SK-N-SH (cell line): ENCODE data around the gene LSM3. TPM values are rescaled to one million over a fixed set of nuclear protein-coding genes. Genes with fewer than 3 reads are reported as not detected.

ENCODE experiments used
- CTCF ChIA-PET: fragments of 300-600, 350-600 bp; formaldehyde crosslinking; extraction: SDS; loops from one replicate; lab custom pipeline; 2021; lab: Yijun Ruan, JAX
- POLR2A ChIA-PET: fragments of 350-600 bp; sonication (Branson Sonifier 250); formaldehyde crosslinking; extraction: SDS; loops from one replicate; lab custom pipeline; 2020; ENCODE audit warnings: antibody characterized with exemption, inconsistent platforms; lab: Yijun Ruan, JAX
- DNase-seq: peaks from one replicate; pipeline ENCODE4 v3.0.0; 2012
- H2AFZ ChIP-seq: fragments of 200-600 bp; sonication (generic); 2 replicates; pipeline ENCODE4 v1.8.1; 2016; ENCODE audit warnings: antibody characterized with exemption, mild to moderate bottlenecking, low read depth
- H3F3A ChIP-seq: fragments of 200-600 bp; sonication (generic); replicated peaks from 2 replicates; pipeline ENCODE3; 2016; ENCODE audit warnings: antibody characterized with exemption, mild to moderate bottlenecking; ENCODE audit not compliant: insufficient read depth
- H3K27ac ChIP-seq, 2 experiments: fragments of 200-500 bp in 1 of 2; fragments of 200-600 bp in 1 of 2; sonication (Bioruptor generic) in 1 of 2; sonication (generic), shearing (Covaris generic) in 1 of 2; 2 replicates each; pipeline versions ENCODE4 v1.5.1 to v1.6.1; 2014 to 2016; ENCODE audit warnings: low read depth in 2 of 2, inconsistent platforms in 1 of 2, low read length in 1 of 2, mild to moderate bottlenecking in 1 of 2, mixed read lengths in 1 of 2
- H3K27me3 ChIP-seq: fragments of 200-600 bp; sonication (generic), shearing (Covaris generic); 2 replicates; pipeline ENCODE4 v1.6.1; 2016; ENCODE audit warnings: mixed run types; ENCODE audit not compliant: insufficient read depth
- H3K36me3 ChIP-seq, 2 experiments: fragments of 200-500 bp in 1 of 2; fragments of 200-600 bp in 1 of 2; sonication (Bioruptor generic) in 1 of 2; sonication (generic) in 1 of 2; replicated peaks in 1 of 2; 2 replicates each; pipeline versions ENCODE3 to v1.5.1; 2014 to 2016; ENCODE audit warnings: low read length in 1 of 2, mild to moderate bottlenecking in 1 of 2; ENCODE audit not compliant: insufficient read depth in 2 of 2, control insufficient read depth in 1 of 2
- H3K4me1 ChIP-seq, 2 experiments: fragments of 200-500 bp in 1 of 2; fragments of 200-600 bp in 1 of 2; sonication (Bioruptor generic) in 1 of 2; sonication (generic), shearing (Covaris generic) in 1 of 2; 2 replicates each; pipeline versions ENCODE4 v1.5.1 to v1.6.1; 2014 to 2016; ENCODE audit warnings: low read depth in 1 of 2, low read length in 1 of 2, mixed run types in 1 of 2; ENCODE audit not compliant: insufficient read depth in 2 of 2, control insufficient read depth in 1 of 2
- H3K4me2 ChIP-seq: fragments of 200-600 bp; sonication (generic), shearing (Covaris generic); 2 replicates; pipeline ENCODE4 v1.6.1; 2017; ENCODE audit warnings: mixed run types
- H3K4me3 ChIP-seq, 2 experiments: fragments of 200-500 bp in 1 of 2; fragments of 200-600 bp in 1 of 2; sonication (Bioruptor generic) in 1 of 2; sonication (generic), shearing (Covaris generic) in 1 of 2; 2 replicates each; pipeline versions ENCODE4 v1.5.1 to v1.8.1; 2014 to 2016; ENCODE audit warnings: low read depth in 2 of 2, inconsistent platforms in 1 of 2, low read length in 1 of 2, mild to moderate bottlenecking in 1 of 2, mixed read lengths in 1 of 2, moderate library complexity in 1 of 2
- H3K79me2 ChIP-seq: fragments of 200-600 bp; sonication (generic); 2 replicates; pipeline ENCODE4 v1.8.1; 2017; ENCODE audit warnings: mild to moderate bottlenecking; ENCODE audit not compliant: insufficient read depth
- H3K9ac ChIP-seq: fragments of 200-600 bp; sonication (generic); 2 replicates; pipeline ENCODE4 v1.6.1; 2017; ENCODE audit warnings: mixed run types
- H3K9me2 ChIP-seq: fragments of 200-600 bp; sonication (generic); 2 replicates; pipeline ENCODE4 v1.6.1; 2017; ENCODE audit warnings: mixed run types
- H3K9me3 ChIP-seq: fragments of 200-600 bp; sonication (generic); 2 replicates; pipeline ENCODE4 v1.6.1; 2017; ENCODE audit warnings: mixed run types, mild to moderate bottlenecking, moderate library complexity
- H4K20me1 ChIP-seq: fragments of 200-600 bp; sonication (generic); 2 replicates; pipeline ENCODE4 v1.6.1; 2017; ENCODE audit warnings: mild to moderate bottlenecking, mixed run types; ENCODE audit not compliant: insufficient read depth
- CTCF ChIP-seq: fragments of 200-600 bp; sonication (generic); IDR thresholded peaks from 2 replicates; pipeline ENCODE4 v1.6.1; 2017; ENCODE audit warnings: antibody characterized with exemption, mild to moderate bottlenecking, moderate library complexity
- EZH2phosphoT487 ChIP-seq: fragments of 200-600 bp; sonication (generic); IDR thresholded peaks from 2 replicates; pipeline ENCODE4 v1.6.1; 2017; ENCODE audit warnings: low read depth, mixed run types, mild to moderate bottlenecking, antibody characterized with exemption, moderate library complexity, borderline replicate concordance
- FOSL2 ChIP-seq: IDR thresholded peaks from 2 replicates; pipeline ENCODE4 v1.4.0; 2012; ENCODE audit warnings: low read depth, mild to moderate bottlenecking, moderate library complexity, borderline replicate concordance
- FOXJ3 ChIP-seq: sonication (generic); formaldehyde crosslinking; IDR thresholded peaks from 2 replicates; pipeline ENCODE4 v1.5.1; 2020; ENCODE audit warnings: mild to moderate bottlenecking, missing genetic modification reagents
- FOXM1 ChIP-seq: IDR thresholded peaks from 2 replicates; pipeline ENCODE4 v1.4.0; 2012; ENCODE audit warnings: low read depth, mild to moderate bottlenecking
- GABPA ChIP-seq: IDR thresholded peaks from 2 replicates; pipeline ENCODE4 v1.4.0; 2012; ENCODE audit warnings: low read depth, mild to moderate bottlenecking
- MAX ChIP-seq: IDR thresholded peaks from 2 replicates; pipeline ENCODE4 v1.4.0; 2012; ENCODE audit warnings: low read depth
- MEF2A ChIP-seq: IDR thresholded peaks from 2 replicates; pipeline ENCODE4 v1.4.0; 2012; ENCODE audit warnings: low read depth, borderline replicate concordance
- NFIC ChIP-seq: IDR thresholded peaks from 2 replicates; pipeline ENCODE4 v1.4.0; 2012; ENCODE audit warnings: borderline replicate concordance
- REST ChIP-seq: IDR thresholded peaks from 2 replicates; pipeline ENCODE4 v1.6.1; 2012; ENCODE audit warnings: mild to moderate bottlenecking, low read depth, low read length, moderate library complexity
- SIN3A ChIP-seq: IDR thresholded peaks from 2 replicates; pipeline ENCODE4 v1.6.1; 2012; ENCODE audit warnings: low read depth, mild to moderate bottlenecking, low read length, moderate library complexity, borderline replicate concordance
- TAF1 ChIP-seq: IDR thresholded peaks from 2 replicates; pipeline ENCODE4 v1.6.1; 2012; ENCODE audit warnings: low read depth, mild to moderate bottlenecking, low read length, moderate library complexity, borderline replicate concordance
- YY1 ChIP-seq: IDR thresholded peaks from 2 replicates; pipeline ENCODE4 v1.4.0; 2012; ENCODE audit warnings: low read depth, mild to moderate bottlenecking
- WGBS: methylation state at CpG from one replicate; pipeline ENCODE4 v1.1.6; 2017; ENCODE audit warnings: low lambda C conversion rate; 5-methylcytosine and 5-hydroxymethylcytosine counted together
- polyA plus RNA-seq, 3 experiments: library from polyadenylated mRNA; depleted of rRNA; stranded (reverse); fragments of >200 nt; gene quantifications; 2 replicates each; pipeline ENCODE4 v1.2.3, GENCODE V29; 2012
- TF ChIP-seq, protein P1 (sequence below): fragments of 150-350 bp; IDR thresholded peaks from 2 replicates; pipeline ENCODE4 v1.6.1; 2016; ENCODE audit warnings: mild to moderate bottlenecking, low read depth, low read length

Gene LSM3
- polyA plus RNA-seq, 1 of the 3 experiments (the other 2 are of a cell fraction): 5.1 TPM

DNA sequence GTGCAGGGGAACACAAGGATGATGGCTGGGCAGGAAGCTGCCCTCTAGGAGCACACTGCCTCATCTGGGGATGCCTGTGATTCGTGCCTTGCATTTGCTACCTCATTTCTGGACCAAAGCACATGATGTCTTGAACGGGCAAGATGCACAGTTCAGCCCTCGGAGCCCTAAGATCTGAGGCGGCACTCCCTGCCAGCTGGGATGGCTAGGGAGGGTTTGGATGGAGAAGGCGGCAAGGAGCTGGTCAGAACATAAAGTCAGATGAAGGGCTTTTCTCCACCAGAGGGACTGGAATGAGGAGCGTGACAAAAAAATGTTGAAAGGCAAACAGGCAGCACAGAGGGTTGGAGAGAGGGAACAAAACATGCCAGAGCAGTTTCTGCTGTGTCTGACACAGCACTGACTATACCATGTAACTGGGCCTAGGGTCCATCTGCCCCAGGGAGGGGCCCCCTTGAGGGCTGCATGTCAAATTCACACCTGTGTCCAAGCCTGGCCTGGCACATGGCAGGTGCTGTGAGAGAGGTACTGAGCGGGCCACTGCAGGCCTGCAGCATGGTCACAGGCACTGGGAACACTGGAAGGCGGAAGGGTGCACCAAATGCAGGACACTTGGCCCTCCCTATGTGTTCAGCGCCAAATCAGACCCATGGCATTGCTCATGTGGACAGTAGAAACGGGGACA, 32.1 kb upstream of the LSM3 start (continued):
- TF ChIP-seq YY1: no peak
- TF ChIP-seq, protein P1, sequence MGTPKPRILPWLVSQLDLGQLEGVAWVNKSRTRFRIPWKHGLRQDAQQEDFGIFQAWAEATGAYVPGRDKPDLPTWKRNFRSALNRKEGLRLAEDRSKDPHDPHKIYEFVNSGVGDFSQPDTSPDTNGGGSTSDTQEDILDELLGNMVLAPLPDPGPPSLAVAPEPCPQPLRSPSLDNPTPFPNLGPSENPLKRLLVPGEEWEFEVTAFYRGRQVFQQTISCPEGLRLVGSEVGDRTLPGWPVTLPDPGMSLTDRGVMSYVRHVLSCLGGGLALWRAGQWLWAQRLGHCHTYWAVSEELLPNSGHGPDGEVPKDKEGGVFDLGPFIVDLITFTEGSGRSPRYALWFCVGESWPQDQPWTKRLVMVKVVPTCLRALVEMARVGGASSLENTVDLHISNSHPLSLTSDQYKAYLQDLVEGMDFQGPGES: no peak
- TF ChIP-seq SIN3A: no peak
- TF ChIP-seq MAX: no peak
- no peak for TF ChIP-seq FOSL2
- TF ChIP-seq FOXJ3 (CRISPR knock-in tag): no peak

DNA sequence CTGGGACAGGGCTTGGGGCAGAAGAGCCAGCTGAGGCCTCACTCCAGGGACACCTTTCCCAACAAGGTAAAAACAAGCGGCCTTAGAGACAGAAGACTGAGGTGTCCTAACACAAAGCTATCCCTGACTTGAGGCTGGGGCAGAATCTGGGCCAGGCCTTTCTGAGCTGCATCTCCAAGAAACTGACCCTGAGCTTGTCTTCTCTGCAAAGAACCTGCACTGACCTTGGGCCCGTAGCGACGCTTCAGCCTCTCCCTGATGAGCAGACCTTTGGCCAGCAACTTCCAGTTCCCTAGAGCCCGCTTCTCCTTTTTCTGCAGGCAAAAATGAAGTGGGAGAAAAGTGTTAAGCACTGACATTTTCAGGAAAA, 31.6 kb upstream of the LSM3 start:
- no peaks in the 10 kb centered on the region for H4K20me1 ChIP-seq
- H3K27me3 ChIP-seq: no peaks in the 10 kb centered on the region
- no peak overlapping the region for H3K9ac ChIP-seq
- peak overlapping the region in 1 of 2 experiments; percentile 100; a peak in 1 of 4 replicates for H3K27ac ChIP-seq
- H2AFZ ChIP-seq: no peak overlapping the region
- no peak overlapping the region for H3K4me2 ChIP-seq
- POLR2A ChIA-PET: no interaction called here
- no peak for DNase-seq
- peaks cover 36% of the 10 kb centered on the region for H3F3A ChIP-seq
- CTCF ChIA-PET: interaction anchor here (1.1 to 2.8 kb wide), 4 partner anchors 10 to 251 kb away, joined by 3 to 12 read pairs (median 7); no protein-coding TSS in a partner anchor
- H3K79me2 ChIP-seq: no peaks in the 10 kb centered on the region
- no peak for TF ChIP-seq TAF1
- TF ChIP-seq GABPA: no peak
- no peak for TF ChIP-seq NFIC
- TF ChIP-seq FOXM1: no peak
- no peak for TF ChIP-seq REST
- no peak for TF ChIP-seq EZH2phosphoT487
- TF ChIP-seq MEF2A: no peak
- no peak for TF ChIP-seq CTCF
- TF ChIP-seq YY1: no peak
- TF ChIP-seq FOSL2: no peak
- H3K9me3 ChIP-seq: no peaks in the 10 kb centered on the region
- no peak overlapping the region for H3K4me3 ChIP-seq
- no peaks in the 10 kb centered on the region for H3K9me2 ChIP-seq
- peaks cover 19 to 61% of the 10 kb centered on the region in 2 experiments for H3K36me3 ChIP-seq
- peaks cover 16 to 27% of the 10 kb centered on the region in 2 experiments for H3K4me1 ChIP-seq
- WGBS: 94% methylated on average over 5 of the region's 5 CpGs
